NCI-H1092 treated with DMSO at 0.1 percent for 48 hours (cell line): ENCODE data around the gene LILRA5.
"Not testable (repeated sequence)": the region's sequence is repeated elsewhere in the genome, so short reads cannot be mapped to it uniquely, and the experiment has no call there.

ENCODE experiments used
- DNase-seq: peaks from one replicate; lab custom pipeline; 2025; lab: John Stamatoyannopoulos, UW

Gene LILRA5

DNA sequence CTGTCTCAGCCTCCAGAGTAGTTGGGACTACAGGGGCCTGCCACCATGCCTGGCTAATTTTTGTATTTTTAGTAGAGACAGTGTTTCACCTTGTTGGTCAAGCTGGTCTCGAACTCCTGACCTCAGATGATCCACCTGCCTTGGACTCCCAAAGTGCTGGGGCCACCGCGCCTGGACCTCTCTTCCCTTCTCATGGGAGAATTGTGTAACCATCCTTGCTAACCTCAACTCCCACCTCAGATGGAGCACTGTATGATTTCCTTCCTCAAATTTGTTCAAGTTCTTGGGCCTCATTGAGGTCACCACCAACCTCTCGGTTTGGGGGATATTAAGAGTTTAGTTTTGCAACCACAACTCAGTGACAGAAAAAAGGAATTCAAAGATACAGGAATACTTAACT, 10.7 kb downstream of the LILRA5 start:
- DNase-seq: no peak

DNA sequence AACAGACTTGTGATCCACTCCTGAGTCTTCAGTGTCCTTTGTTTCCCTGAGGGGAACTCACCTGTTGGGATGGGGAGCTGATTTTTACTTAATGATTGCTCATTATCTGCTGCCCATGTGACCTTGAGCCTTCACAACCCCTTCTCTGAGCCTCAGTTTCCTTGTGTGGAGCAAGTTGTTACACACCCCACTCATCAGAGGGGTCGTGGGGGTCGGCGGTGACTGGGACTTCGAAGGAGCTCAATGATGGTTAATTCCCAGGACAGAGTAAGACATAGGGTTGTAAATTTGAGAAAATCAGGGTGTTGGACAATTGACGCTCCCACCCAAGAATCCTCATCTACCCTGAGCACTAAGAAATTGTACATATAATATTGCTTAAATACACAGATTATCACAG, 13.5 kb downstream of the LILRA5 start:
- no peak for DNase-seq

DNA sequence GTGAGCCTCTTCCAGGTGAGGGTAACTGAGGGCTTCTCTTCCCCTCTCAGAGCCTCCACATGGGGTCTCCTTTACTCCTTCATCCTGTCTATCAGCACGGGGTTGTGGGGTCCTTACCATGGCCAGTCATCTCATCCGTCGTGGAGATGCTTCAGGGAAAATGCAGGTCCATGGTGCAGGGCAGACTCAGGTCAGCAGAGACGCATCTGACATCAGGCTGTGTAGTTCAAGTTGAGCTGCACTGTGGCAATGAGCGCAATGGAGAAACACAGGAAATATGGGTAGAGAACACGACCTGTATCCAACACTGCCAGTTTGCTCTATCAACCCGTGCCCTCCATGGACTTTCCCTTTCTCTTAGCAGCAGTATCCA, 13.9 kb downstream of the LILRA5 start:
- no peak for DNase-seq

DNA sequence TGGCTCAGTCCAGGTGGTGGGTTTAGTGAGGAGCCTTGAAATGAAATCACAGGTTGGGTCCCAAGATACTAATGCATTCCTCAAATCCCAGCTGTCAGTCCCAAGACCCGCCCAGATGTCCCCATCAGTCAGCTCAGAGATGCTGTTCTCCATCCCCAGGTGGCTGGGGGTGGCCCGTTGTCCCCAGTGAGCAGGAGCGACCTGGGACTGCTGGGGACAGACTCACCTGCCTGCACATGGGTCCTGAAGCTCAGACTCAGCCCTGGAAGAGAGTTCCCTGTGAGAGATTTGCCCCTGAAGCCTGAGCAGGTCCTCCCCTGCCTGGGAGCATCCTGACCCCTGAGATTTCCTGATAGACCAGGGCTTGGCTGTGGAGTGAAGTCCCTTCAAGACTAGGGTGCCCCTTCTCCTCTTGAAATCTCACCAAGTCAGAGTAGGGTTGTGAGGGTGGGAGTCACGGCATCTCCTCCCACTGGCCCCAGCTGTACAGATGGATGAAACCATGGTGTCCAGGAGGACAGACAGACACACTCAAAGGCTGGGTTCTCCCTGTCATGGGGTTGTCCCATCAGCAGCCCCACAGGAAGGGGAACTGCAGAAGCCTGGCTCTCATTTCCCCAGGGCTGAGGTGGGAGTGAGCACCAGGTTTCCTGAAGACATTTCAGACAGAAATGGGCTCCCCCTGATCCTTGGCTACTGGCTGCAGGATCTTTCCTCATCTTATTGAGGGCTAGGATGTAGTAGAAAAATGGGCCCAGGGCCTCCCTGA, 14.4 kb downstream of the LILRA5 start:
- no peak for DNase-seq

DNA sequence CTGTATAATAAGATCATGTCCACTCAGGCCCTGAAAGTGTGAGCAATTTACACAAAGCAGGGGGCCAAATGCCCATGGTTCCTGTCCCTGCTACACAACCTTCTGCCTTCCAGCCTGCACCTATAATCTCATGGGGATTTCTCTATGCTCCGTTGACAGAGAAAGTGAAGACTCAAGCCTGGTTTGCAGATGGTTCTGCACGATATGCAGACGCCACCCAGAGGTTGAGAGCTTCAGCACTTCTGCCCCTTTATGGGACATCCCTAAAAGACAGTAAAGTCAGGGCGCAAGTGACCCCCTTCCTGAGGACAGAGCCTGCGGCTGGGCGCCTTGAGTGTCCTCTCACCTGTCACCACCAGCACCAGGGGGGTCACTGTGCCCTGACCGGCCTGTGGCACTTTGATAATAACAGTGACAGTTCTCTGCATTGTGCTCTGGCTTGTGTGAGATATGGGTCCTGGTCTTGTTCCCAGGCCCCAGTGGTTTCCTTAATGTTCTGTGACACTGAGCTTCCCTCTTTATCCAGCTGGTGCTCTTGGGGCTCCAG, 15.1 kb downstream of the LILRA5 start:
- no peak for DNase-seq

DNA sequence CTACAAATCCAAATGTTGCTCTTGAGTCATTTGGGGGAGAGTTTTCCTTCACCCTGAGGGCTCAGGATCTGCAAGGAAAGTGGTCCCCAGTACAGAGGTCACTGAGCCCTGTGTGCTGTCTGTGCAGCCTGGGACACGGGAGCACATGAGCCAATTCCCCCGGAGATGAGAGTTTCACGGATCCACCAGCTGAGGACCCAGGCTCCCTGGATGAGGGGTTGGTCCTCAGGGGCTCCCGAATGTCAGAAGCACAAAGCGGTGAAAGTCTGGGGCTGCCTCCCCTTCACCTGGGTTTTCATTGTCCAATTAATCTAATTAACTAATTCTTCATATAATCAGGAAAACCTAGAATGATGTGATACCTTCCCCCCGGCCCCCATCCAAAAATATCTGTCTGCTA, 18.4 kb downstream of the LILRA5 start:
- DNase-seq: no peak

DNA sequence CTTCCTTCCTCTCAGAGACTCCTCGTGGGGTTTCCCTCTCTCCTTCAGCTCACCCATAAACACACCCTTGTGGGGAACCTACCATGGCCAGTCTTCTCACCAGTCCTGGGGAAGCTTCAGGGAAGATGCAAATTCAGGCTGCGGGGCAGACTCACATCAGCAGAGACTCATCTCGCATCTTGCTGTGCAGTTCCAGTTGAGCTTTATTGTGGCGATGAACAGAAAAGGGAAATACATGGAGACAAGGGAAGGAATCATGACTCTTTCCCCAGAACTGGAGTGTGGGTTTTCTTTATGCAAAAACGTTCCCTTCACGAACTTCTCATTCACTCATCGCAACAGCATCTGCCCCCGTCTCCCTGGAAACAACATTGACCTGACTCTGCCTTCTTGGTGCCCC, 23.8 kb downstream of the LILRA5 start:
- not testable (repeated sequence) for DNase-seq

DNA sequence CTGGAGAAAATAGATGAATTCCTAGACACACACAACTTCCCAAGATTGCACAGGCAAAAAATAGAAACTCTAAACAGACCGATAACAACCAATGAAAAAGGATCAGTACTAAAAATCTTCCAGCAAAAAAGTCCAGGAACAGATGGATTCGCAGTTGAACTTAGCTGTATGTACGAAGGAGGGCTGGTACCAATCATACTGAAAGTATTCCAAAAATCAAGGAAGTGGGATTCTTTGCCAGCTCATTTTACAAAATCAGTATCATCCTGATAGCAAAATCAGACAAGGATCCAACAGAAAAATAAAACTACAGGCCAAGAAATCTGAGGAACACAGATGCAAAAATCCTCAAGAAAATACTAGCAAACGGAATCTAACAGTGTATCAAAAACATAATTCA, 25.5 kb downstream of the LILRA5 start:
- DNase-seq: no peak

DNA sequence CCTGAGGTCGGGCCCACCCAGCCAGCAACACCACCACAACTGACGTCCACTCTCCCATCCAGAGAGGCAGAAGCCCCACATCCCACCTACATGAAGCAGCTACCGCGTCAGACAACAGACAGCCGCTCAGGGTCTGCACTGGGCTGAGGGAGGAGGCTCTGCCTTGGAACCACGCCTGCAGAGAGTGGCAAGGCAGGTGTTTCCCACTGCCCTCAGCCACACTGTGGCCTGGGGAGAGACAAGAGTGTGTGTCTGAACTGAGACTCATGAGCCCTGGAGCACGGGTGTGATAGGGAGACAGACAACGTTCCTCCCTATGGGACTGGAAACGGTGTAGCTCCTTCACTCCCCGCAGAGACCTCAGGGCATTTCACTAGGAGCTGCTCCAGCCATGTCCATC, 26.7 kb downstream of the LILRA5 start:
- DNase-seq: not testable (repeated sequence)

DNA sequence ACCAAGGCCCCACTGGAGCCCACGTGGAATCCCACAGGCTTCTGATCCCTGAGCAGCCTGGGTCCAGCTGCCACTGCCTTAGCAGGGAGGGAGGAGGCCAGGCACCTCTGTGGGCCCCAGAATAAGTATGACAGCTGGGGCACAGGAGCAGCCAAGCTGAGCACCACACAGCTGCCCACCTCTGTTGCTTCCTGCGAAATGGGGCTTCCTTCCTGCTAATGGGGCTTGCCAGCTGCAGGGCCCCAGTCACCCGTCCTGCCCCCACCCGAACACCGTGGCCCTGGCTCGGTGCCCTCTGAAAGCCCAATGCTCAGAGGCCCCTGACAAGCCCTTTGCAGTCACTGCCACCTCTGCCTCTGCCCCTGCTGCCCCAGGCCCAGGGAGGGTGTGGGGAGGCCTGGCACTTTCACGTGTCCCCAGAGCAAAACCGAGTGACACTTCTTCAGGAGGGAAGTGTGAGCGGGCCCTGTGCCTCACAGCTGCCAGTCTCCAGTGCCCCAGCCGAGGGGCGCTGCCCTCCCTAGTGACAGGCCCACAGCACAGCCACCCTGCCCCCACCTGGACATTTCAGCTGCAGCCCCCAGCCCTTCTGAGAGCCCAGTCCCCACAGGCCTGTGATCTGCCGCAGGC, 27.4 kb downstream of the LILRA5 start:
- not testable (repeated sequence) for DNase-seq

DNA sequence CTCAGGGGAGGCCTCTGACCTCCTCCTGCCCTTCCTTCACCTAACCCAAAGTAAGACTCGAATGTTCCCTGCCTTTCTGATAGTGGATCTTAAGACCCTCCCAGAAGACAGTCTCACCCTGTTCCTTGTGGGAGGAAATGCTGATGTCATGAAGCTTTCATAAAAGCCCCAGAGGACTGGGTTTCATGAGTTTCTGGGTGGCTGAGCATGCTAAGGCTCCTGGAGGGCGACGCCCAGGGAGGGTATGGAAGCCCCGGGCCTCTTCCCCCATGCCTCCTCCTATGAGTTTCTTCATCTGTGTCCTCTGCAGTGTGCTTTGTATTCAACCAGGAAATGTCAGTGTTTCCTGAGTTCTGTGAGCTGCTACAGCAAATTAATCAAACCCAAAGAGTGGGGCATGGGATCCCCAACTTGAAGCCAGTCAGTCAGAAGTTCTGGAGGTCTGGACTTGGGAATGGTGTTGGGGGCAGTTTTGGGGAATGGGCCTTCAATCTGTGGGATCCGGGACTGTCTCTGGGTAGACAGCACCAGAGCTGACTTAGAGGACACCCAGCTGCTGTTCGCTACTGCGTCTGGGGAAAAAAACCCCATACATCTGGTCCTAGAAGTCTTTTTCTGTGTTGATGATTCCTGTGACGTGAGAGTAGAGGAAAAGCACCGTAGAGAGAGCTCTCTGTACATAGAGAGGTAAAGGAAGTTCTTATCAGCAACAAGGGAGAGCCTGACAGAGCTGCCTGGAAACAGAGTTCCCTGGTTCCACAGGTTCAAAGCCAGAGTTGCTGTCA, 30.1 kb downstream of the LILRA5 start:
- DNase-seq: no peak

DNA sequence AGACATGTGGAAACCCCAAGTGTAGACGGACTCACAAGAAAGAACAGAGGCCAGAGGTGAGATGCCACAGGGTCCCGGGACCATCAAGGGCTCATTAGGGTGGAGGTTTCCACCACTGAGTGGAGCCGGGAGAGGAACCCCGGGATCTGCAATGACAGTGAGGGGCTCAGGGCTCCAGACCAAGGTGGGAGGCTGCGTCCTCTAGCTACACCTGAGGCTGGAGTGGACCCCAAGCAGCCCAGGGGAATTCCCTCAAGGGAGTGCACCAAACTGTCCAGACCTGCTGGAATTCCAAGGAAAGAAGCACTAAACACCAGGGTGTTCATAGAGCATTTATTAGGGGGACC, 31.3 kb downstream of the LILRA5 start:
- not testable (repeated sequence) for DNase-seq

DNA sequence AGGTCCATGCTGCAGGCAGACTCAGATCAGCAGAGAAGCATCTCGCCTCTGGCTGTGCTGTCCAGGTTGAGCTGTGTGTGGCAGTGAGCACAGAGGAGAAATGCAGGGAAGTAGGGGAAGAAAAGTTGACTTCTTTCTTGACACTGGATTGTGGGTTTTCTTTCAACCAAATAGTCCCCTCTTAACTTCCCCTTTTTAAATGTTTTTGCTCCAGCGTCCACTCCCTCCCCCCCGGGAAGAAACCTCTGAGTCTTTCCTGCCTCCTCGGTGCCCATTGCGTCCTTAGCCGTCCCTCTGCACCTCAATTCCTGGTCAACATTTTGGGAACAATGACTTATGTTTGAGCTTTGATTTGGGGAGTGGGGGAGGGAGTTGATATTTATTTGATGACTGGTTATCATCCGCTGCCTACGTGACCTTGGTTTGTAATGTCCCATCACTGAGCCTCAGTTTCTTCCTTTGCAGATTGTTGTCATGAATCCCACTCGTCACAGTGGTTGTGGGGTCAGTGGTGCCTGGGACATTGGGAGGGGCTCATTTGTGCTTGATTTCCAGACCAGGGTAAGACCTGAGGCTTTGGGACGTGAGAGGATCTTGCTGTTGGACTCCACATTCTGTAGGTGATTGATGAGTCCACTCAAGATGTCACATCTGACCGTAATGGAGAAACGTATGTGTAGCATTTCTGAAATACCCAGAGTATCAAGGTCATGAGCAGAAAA, 31.8 kb downstream of the LILRA5 start, which contains the start of gene LILRB2:
TSS of gene LILRB2 (minus strand) at position 104 of the 722 bp plus-strand sequence. CDS start 614 bp downstream, outside the sequence.
- no peak for DNase-seq

DNA sequence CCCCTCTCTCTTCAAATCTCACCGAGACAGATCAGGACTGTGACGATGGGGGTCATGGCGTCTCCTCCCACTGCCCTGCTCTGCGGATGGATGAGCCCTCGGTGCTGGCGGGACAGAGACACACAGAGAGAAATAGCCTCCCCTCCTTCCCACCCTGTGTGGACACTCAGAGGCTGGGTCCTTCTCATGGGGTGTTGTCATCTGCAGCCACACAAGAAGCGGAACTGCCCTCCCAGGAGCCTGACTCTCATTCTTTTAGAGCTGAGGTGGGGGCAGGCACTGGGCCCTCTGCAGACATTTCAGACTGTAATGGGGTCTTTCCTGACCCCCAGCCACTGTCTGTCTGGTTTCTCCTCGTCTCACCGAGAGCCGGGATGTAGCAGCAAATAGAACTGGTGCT, 32.5 kb downstream of the LILRA5 start:
- not testable (repeated sequence) for DNase-seq

DNA sequence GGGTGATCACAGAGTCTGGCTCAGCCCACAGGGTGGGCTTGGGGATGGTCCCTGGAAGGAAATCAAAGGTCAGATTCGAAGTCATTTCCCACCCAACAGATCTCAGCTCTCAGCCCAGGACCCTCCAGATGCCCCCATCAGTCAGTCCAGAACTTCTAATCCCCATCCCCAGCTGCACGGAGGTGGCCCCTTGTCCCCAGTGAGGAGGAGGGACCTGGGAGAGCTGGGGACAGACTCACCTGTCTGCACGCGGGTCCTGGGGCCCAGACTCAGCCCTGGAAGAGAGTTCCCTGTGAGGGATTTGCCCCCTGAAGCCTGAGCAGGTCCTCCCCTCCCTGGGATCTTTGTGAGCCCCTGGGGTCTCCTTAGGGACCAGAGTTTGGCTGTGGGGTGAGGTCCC, 32.9 kb downstream of the LILRA5 start:
- not testable (repeated sequence) for DNase-seq

DNA sequence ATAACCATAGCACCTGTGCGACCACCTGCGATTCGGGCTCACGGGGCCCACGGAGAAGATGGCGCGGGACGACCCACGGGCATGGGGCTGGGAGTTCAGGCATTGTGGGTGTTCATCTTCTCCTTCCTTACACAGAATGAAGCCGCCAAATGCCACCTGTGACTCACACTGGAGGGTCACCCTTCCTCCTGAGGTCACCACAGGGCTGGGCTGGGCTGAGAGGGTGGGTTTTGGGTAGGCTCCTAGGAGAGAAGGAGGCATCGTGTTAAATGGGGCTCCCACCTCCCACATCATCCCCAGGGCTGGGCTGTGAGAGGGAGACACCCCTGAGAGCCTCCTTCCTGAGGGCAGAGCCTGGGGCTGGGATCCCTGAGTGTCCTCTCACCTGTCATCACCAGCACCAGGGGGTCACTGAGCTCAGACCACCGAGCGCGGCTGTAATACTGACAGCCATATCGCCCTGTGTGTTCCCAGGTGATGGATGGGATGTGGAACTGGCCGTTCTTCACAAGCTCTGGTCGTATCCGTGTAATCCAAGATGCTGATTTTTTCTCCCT, 33.5 kb downstream of the LILRA5 start:
- no peak for DNase-seq

DNA sequence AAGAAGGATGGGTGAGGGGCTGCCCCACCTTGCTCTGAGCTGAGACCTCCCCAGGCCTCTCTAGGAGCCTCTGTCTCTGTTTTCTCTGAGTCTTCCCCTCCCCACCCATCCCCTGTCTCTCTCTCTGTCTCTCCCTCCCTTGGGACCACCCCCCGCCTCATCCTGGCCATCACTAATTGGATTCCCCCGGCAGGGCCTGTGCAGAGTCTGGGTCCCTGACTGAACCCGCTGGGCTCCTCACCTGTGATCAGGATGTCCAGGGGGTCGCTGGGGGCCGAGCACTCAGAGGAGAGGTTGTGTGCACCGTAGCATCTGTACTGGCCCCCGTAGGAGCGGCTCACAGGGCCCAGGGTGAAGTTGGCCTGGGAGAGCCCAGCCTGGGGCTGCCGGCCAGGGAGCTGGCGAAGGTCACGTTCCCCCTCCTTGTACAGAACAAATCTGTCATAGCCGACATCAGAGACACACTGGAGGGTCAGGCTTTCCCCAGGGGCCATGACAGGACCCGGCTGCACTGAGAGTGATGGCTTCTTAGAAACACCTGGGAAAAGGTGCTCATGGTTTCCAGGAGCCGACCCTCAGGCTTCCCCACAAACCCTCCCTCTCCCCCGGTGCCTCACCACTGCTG, 34.3 kb downstream of the LILRA5 start:
- DNase-seq: not testable (repeated sequence)

DNA sequence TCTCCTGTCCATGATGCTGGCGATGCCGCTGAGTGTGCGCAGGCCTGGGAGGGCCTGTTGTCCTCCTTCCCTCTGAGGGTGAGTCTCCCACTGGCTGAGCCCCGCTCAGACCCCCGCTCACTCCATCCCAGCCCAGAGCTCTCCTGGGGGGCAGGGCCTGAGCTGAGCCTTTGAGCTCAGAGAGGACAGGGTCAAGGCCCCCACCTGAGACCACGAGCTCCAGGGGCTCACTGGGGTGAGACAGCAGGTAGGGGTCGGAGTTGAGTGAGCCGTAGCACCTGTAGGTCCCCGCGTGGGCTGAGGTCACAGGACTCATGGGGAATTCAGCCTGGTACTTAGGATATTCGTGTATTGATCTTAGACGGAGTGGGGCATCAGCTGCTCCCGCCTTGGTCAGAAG, 34.9 kb downstream of the LILRA5 start:
- DNase-seq: not testable (repeated sequence)

DNA sequence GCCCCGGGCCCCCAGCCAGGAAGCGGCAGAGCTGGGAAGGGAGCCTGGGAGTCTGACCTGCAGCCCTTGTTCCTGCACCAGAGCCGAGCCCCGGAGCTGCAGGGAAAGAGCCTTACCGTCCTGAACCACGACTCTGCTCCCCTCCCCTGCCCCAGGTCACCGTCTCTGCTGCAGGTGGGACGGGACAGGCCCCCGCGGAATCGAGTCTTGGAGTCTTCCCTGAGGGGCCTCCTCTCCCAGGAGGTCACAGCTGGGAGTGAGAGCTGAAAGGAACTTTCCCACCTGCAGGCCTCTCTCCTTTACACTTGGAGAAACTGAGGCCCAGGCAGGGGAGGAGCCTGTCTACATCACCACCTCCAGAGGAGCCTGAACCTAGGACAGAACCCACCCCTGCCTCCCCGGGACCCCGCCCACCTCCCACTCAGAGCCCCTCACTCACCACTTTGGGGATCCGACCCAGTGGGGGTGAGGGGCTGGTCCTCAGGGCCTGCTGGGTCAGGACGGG, 35.8 kb downstream of the LILRA5 start:
- not testable (repeated sequence) for DNase-seq

DNA sequence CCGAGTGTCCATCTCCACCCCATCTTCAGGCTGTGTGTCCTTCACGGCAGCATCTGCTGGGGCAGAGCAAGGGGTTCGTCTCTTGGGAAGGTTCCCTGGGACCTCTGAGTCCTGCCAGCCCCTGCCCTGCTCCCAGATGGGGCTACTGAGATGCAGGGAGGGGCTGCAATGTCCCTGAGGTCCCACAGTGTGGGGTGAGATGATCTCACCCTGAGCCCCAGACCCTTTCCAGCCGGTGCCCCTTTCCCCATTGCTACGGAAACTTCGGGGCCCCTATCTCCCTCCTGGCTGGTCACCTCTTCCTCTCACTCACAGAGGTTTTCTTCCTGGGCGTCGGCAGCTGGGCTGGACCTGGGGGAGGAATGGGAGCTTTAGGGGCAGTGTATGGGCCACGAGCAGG, 37.0 kb downstream of the LILRA5 start:
- no peak for DNase-seq

DNA sequence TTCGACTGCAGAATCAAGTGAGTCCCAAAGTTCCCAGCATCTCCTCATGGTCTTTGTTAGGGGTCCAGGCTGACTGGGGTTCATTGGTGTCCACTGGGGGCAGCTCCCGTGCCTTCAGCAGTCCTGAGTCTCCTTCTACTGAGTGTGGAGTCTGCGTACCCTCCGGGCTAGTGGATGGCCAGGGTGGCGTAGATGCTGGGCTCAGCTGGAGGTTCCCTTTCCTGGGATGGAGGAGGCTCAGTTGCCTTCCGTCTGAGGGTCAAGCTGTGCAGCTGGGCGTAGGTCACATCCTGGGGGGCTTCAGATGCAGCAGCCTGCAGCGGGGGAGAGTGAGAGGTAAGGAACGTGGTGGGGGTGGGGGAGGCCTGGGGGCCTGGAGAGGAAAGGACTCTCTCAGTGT, 38.5 kb downstream of the LILRA5 start:
- DNase-seq: not testable (repeated sequence)
